Measurements from ENCODE around the gene TP53I13. TPM values are rescaled to one million over a fixed set of nuclear protein-coding genes. Genes with fewer than 3 reads are reported as not detected.

TP53I13 gene
- total RNA-seq, 1 experiment from 2014 or later = 33.3 TPM

DNA sequence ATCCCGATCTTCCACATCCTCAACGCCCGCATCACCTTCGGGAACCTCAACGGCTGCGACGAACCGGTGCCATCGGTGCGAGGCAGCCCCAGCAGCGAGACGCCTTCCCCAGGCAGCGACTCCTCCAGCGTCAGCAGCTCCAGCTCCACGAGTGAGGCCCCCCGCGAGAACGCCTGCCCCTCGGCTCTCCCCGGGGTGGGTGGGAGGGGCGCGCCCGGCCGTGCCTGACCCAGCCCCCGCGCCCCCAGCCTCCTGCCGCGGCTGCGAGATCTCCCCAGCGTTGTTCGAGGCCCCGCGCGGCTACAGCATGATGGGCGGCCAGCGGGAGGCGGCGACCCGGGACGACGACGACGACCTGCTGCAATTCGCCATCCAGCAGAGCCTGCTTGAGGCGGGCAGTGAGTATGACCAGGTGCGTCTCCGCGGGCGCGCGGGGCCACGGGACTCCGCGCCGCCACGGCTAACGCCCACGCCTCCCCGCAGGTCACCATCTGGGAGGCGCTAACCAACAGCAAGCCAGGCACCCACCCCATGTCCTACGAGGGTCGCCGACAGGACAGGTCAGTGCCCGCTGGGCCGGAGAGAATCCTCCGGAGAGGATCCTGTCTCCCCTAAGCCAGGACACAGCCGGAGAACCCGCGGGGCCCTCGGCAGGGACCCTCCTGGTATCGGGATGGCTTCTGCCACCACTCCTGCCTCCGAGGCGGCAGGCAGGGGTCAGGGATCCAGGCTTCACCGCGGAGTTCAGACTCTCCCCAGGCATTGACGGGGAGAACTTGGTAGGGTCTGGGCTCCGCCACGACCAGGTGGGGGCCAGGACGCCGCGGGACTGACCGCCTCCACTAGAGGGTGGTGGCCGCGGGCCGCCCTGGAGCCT lies 44.1 kb downstream of the TP53I13 start:
- no TSS peak for BruUV-seq (replicated peaks)
- Histone ChIP-seq H3K4me2 (ENCODE audit: low read length) (no peak overlapping the region), H2AFZ (ENCODE audit: low read depth, low read length, poor library complexity, severe bottlenecking) (no peak overlapping the region), H3K79me2 (ENCODE audit: insufficient read depth, low read length) (no peaks in the 10 kb centered on the region; the same call in 1 of the 2 replicates), H3K4me3 (replicated peaks in 1 of 2; ENCODE audit: low read depth in 1 of 2, low read length in 2 of 2) (no peak overlapping the region), H3K27ac (ENCODE audit: low read depth, low read length) (no peak overlapping the region), H3K4me1 (ENCODE audit: control insufficient read depth in 1 of 2, insufficient read depth in 2 of 2, low read length in 2 of 2) (peaks cover 5 to 20% of the 10 kb centered on the region in 2 experiments), H3K36me3 (ENCODE audit: control insufficient read depth in 1 of 2, insufficient read depth in 2 of 2, low read length in 2 of 2) (no peaks in the 10 kb centered on the region), H3K27me3 (ENCODE audit: insufficient read depth, low read length) (no peaks in the 10 kb centered on the region), H3K9me2 (ENCODE audit: insufficient read depth) (no peaks in the 10 kb centered on the region), H4K20me1 (ENCODE audit: insufficient read depth) (no peaks in the 10 kb centered on the region), H3K9me3 (ENCODE audit: control insufficient read depth in 1 of 2, insufficient read depth in 1 of 2, low read depth in 1 of 2, low read length in 2 of 2) (no peaks in the 10 kb centered on the region), H3K9ac (ENCODE audit: low read length) (no peak overlapping the region)
- RAD21 ChIA-PET (ENCODE audit: low non-redundant PET in 1 of 2, low total read pairs in 2 of 2, uncharacterized antibody in 2 of 2, unreplicated experiment in 2 of 2) = no interaction called here
- intact Hi-C loops (cut with micrococcal nuclease) = no loop called here
- no peak for TF ChIP-seq TCF7L2 (IDR thresholded peaks at IDR 0.05; ENCODE audit: borderline replicate concordance, extremely low read depth, insufficient read depth, insufficient read length)
- TF ChIP-seq ZFX (IDR thresholded peaks at IDR 0.05) = no peak
- TF ChIP-seq ELF1 (IDR thresholded peaks at IDR 0.05; ENCODE audit: borderline replicate concordance, low read depth) = no peak
- no peak for TF ChIP-seq CBX3 (IDR thresholded peaks at IDR 0.05; ENCODE audit: low read depth)
- TF ChIP-seq, protein P1, sequence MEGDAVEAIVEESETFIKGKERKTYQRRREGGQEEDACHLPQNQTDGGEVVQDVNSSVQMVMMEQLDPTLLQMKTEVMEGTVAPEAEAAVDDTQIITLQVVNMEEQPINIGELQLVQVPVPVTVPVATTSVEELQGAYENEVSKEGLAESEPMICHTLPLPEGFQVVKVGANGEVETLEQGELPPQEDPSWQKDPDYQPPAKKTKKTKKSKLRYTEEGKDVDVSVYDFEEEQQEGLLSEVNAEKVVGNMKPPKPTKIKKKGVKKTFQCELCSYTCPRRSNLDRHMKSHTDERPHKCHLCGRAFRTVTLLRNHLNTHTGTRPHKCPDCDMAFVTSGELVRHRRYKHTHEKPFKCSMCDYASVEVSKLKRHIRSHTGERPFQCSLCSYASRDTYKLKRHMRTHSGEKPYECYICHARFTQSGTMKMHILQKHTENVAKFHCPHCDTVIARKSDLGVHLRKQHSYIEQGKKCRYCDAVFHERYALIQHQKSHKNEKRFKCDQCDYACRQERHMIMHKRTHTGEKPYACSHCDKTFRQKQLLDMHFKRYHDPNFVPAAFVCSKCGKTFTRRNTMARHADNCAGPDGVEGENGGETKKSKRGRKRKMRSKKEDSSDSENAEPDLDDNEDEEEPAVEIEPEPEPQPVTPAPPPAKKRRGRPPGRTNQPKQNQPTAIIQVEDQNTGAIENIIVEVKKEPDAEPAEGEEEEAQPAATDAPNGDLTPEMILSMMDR (IDR thresholded peaks at IDR 0.05 in 2 of 3, conservative IDR thresholded peaks at IDR 0.05 in 1 of 3; ENCODE audit: borderline replicate concordance in 1 of 3, insufficient read depth in 1 of 3, low read depth in 2 of 3, low read length in 2 of 3) = no peak
- TF ChIP-seq FOSL1 (IDR thresholded peaks at IDR 0.05; ENCODE audit: low read depth) = no peak
- no peak for TF ChIP-seq POLR2AphosphoS5 (IDR thresholded peaks at IDR 0.05; ENCODE audit: low read depth, low read length)
- no peak for TF ChIP-seq SIN3A (IDR thresholded peaks at IDR 0.05; ENCODE audit: low read depth)
- CTCF ChIA-PET = no interaction called here
- POLR2A ChIA-PET = no interaction called here
- no peak for DNase-seq (ENCODE audit: low read depth, low spot score)
- ATAC-seq = no peak

Data from HCT116 (cell line).